ENCODE data around the gene CDH4.
"Not testable (repeated sequence)": the region's sequence is repeated elsewhere in the genome, so short reads cannot be mapped to it uniquely, and the experiment has no call there.

CDH4 gene

GRCh38 chr20:61980647-61981583, 728.9 kb downstream of the CDH4 start:
- DNase-seq: no peak

- not testable (repeated sequence) for DNase-seq
These were observed 729.6 kb downstream of the CDH4 start for GRCh38 chr20:61981691-61982090.

GRCh38 chr20:61982191-61982950, 730.3 kb downstream of the CDH4 start:
- no peak for DNase-seq

GRCh38 chr20:61982951-61983315, 730.9 kb downstream of the CDH4 start:
- DNase-seq: no peak

GRCh38 chr20:61983965-61984364, 731.9 kb downstream of the CDH4 start:
- no peak for DNase-seq

- DNase-seq: not testable (repeated sequence)
These were observed 732.4 kb downstream of the CDH4 start for GRCh38 chr20:61984431-61984830.

GRCh38 chr20:61985096-61985495, 733.0 kb downstream of the CDH4 start:
- no peak for DNase-seq

- DNase-seq: no peak
These were observed 734.8 kb downstream of the CDH4 start for GRCh38 chr20:61986762-61987321.

- DNase-seq: no peak
These were observed 736.6 kb downstream of the CDH4 start for GRCh38 chr20:61988665-61989064.

GRCh38 chr20:61989741-61990140, 737.7 kb downstream of the CDH4 start:
- DNase-seq: no peak

Measured in NCI-H1436 (cell line).